GM19238 (cell line): Measurements from ENCODE around the gene TENT5A.
"Not testable (repeated sequence)": the region's sequence is repeated elsewhere in the genome, so short reads cannot be mapped to it uniquely, and the experiment has no call there.

ENCODE experiments used
- DNase-seq: peaks from one replicate; pipeline ENCODE4 v3.0.0; 2011; ENCODE audit warnings: low spot score; ENCODE audit not compliant: insufficient read length

Gene TENT5A

GRCh38 chr6:81750681-81751387 lies 1.6 kb downstream of the TENT5A start:
- no peak for DNase-seq

GRCh38 chr6:81750200-81750599 lies 2.3 kb downstream of the TENT5A start:
- no peak for DNase-seq

DNA sequence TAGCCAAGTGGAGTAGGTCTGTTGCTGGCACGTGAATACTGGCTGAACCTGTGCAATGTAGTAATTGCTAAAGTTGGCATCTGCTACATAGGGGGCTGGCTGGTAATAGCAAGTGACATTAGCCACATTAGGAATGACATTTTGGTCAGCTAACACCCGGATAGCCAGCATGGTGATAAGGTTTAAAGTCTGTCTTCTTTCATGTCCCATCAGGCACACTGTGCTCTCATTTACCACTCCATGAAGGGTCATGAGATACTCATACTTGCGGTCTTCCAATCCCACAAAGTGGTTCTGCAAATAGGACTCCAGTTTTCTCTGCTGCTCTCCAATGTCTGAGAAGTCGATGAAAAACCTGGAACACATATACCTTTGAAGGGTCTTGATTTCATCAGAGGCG lies 2.8 kb downstream of the TENT5A start:
- DNase-seq, result no peak

- no peak for DNase-seq
Observed at GRCh38 chr6:81748994-81749393, 3.5 kb downstream of the TENT5A start.

DNA sequence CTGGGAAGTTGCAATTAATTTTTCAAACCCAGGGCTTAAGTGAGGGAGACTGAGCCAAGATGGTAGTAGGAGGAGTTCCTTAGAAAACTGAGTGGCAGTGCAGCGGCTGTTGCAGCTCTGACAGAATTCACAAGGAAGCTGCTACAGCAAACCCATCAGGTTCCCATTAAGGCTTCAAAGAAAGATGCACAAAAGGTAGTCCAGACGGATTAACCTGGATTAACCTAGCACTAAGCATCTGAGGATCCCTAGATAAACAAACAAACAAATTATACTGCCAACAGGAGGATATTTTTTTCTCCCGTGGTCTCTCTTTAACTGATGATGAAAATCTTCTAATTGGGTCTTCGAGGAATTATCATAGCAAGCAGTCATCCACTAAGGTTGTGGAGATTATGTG lies 5.2 kb downstream of the TENT5A start:
- no peak for DNase-seq

DNA sequence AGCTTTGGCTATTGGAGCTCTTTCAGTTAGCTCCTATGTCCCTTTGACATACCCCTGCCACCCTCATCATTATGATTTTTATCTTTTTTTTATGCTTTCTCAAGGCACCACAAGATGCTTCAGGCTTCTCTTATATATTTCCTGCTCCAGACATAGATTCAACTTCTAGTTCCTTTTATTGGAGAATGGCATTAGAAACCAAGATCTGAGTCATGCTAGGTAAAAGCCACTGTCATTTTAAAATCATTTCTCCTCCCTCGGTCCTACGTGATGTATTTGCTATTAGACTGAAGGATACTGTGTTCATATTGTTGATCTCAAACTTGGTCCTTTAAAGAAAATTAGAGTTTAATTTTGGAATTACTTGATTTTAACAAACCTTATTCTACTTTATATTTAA lies 8.3 kb downstream of the TENT5A start:
- no peak for DNase-seq

DNA sequence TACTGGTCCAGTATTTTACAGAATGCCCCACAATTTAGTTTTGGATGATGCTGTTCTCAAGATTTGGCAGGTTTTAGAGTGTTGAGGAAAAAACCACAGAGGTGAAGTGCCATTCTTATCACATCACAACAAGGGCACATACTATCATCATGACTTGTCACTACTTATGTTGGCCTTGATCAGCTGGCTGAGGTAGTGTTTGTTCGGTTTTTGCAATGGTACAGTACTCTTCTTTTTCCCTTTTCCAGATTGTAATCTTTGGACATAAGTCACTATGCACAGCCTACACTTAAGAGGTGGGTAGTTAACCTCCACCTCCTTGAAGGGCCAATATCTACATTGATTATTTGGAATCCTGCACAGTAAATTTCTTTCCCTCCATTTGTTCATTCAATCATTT lies 8.8 kb downstream of the TENT5A start:
- no peak for DNase-seq

- no peak for DNase-seq
Observed at GRCh38 chr6:81741689-81742088, 10.8 kb downstream of the TENT5A start.

DNA sequence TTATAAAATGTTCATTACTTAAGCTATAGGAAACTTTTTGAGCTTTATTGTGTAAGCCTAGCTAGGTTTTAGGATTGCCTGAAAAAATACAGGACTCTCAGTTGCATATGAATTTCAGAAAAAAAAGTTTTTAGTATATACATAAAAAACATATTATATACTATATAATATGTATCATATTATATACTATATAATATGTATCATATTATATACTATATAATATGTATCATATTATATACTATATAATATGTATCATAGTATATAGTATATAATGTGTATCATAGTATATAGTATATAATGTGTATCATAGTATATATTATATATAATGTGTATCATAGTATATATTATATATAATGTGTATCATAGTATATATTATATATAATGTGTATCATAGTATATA lies 11.9 kb downstream of the TENT5A start:
- not testable (repeated sequence) for DNase-seq

GRCh38 chr6:81739230-81740195 lies 13.0 kb downstream of the TENT5A start:
- no peak for DNase-seq

DNA sequence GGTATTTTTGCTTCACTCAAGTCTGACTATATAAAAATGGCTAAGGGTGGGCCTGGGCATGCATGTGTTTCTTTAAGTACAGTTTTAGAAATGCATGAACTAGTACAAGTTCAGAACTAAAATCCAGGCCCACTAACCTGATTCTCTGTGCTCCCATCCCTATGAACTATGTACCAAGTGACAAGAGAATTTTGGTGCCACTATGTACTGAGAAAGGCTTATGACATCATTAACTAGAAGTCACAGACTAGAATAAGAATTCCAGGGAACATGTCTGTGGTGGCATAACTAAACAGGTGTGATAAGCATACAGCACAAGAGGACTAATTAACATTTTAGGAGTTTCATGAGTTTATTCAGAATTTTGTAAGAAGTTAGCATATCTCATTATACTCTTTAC lies 16.1 kb downstream of the TENT5A start:
- DNase-seq, result no peak

- no peak for DNase-seq
Observed at GRCh38 chr6:81735756-81736380, 16.6 kb downstream of the TENT5A start.

- no peak for DNase-seq
Observed at GRCh38 chr6:81734500-81735150, 17.9 kb downstream of the TENT5A start.

DNA sequence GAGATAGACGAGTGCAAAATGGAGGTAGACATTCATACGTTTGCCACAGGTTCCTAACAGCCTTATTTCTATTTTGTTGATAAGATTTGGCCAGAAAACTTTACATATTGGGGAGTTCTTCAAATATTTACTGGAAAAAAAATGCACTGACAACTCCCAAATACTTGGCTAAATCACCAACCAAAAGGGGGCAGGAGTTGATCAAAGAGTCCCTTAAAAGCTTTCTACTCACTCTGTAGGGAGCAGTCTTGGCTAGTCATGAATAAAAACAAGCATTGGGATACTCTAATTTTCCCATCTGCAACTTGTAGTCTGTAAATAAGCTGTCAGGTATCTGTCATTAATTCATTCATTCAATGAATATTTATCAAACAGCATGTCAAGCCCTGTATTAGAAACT lies 18.4 kb downstream of the TENT5A start:
- DNase-seq, result no peak

DNA sequence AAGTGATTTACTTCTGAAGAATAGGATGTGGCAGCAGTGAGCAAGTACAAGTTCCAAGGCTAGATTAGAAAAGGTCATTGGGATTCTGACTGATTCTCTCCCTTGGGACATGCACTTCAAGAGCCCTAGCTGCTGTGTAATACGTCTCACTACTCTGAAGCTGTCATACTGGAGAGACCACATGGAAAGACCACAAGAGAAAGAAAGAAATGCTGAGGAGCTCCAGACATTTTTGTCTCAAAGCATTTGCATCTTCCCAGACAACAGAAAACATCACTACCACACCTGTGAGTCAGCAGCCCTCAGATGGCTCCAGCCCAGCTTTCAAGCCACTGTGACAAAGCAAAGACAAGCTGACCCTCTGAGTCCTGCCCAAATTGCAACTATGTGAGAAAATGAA lies 20.7 kb downstream of the TENT5A start:
- DNase-seq, result no peak

- no peak for DNase-seq
Observed at GRCh38 chr6:81727876-81728517, 24.5 kb downstream of the TENT5A start.

DNA sequence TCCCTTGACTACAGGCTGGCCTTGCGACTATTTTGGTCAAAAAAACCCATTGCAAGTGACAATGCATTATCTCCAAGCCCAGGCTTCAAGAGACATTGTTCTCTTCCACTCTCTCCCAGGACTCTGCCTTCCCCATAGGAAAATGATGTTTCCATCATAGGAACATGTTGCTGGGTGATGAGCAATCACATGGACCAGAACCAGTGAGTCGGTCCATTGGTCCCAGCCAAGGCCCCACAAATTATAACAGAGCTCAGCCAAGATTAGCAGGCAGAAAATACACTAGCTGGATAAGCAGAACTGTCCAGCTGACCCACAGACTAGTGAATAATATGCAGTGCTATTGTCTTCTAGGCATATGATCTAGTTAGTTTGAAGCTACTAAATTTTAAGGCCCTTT lies 27.4 kb downstream of the TENT5A start:
- DNase-seq, result no peak

GRCh38 chr6:81722506-81723223 lies 29.8 kb downstream of the TENT5A start:
- DNase-seq, result no peak

GRCh38 chr6:81720427-81720826 lies 32.1 kb downstream of the TENT5A start:
- DNase-seq, result no peak

DNA sequence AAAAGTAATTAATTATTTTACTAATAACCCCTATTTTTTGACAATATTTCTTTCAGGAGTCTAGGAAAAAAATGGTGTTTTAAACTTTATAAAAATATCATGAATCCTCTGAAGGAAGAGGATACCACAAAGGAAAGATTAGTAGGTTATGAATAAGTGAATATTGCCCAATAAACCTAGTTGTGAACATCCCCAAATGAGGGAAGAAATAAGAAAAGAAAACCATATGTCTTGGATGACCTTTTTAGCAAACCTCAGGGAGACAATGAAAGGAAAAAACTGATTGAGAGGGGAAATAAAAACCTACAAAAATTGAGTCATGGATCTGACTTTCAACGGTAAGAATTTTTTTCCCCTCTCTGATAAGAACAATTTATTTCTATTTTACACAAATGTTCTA lies 34.4 kb downstream of the TENT5A start:
- no peak for DNase-seq

- DNase-seq, result no peak
Observed at GRCh38 chr6:81714684-81715083, 37.8 kb downstream of the TENT5A start.
